ENCODE measurements around the gene IL15RA. TPM values are rescaled to one million over a fixed set of nuclear protein-coding genes. Genes with fewer than 3 reads are reported as not detected.

The IL15RA gene
- total and polyA plus RNA-seq, 2 donors (not counting 3 experiments of a cell fraction or from before 2014, with no cell fraction given), result 18.8 to 20.6 TPM

DNA sequence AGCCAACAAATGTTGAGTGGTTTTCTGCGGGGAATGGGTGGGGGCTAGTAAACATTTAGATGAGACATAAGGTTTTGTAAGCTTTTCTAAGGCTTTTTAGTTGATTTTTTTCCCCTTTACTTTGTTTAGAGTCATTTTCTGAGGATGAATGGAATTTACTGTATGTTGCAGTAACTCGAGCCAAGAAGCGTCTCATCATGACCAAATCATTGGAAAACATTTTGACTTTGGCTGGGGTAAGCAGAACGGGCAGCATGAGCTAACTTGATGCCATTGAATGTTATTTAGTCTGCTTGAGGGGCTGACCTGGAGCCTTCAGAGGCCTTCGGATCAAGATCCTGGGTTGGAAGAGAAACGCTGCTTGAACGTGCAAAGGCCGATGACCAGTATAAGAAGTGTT, 50.0 kb downstream of the IL15RA start:
- Histone ChIP-seq H3K4me1 (ENCODE audit: control insufficient read depth, extremely low read depth, insufficient read depth, low read length) (no peaks in the 10 kb centered on the region), H4K20me1 (replicated peaks; ENCODE audit: control insufficient read depth, extremely low read depth, insufficient read depth, low read length) (no peaks in the 10 kb centered on the region), H3K9me3 (replicated peaks; ENCODE audit: control insufficient read depth, insufficient read depth, low read length) (no peaks in the 10 kb centered on the region), H3K4me2 (ENCODE audit: insufficient read depth, low read length) (no peak overlapping the region), H2AFZ (ENCODE audit: low read depth, low read length) (no peak overlapping the region), H3K27ac (ENCODE audit: insufficient read depth, low read depth, low read length) (no peak overlapping the region), H3K9ac (replicated peaks; ENCODE audit: extremely low read depth, insufficient read depth, low read length) (no peak overlapping the region), H3K9me1 (replicated peaks; ENCODE audit: control insufficient read depth, extremely low read depth, insufficient read depth, low read length) (no peaks in the 10 kb centered on the region), H3K79me2 (ENCODE audit: control insufficient read depth, insufficient read depth, low read length) (no peaks in the 10 kb centered on the region), H3K4me3 (replicated peaks in 1 of 3; ENCODE audit: insufficient read depth in 1 of 3, low read depth in 1 of 3, low read length in 3 of 3) (no peak overlapping the region), H3K27me3 (ENCODE audit: control insufficient read depth in 2 of 2, insufficient read depth in 2 of 2, low read length in 2 of 2) (no peaks in the 10 kb centered on the region), H3K36me3 (ENCODE audit: control insufficient read depth in 2 of 2, extremely low read depth in 1 of 2, insufficient read depth in 2 of 2, low read length in 2 of 2) (peaks cover 10 to 51% of the 10 kb centered on the region in 2 experiments)
- POLR2A ChIA-PET, result no interaction called here
- dilution Hi-C loops (cut with MboI; ENCODE audit: extremely low pct_ligation_motif_present, low sequenced_read_pairs) (no loop called here), intact Hi-C loops (cut with micrococcal nuclease) (no loop called here)
- no TSS peak for BruUV-seq (replicated peaks)
- DNase-seq (ENCODE audit: low read depth, low spot score) (no peak), FAIRE-seq (no peak)
- TF ChIP-seq MYC (IDR thresholded peaks at IDR 0.05; ENCODE audit: low read depth, low read length), result no peak
- TF ChIP-seq JUN (IDR thresholded peaks at IDR 0.05; ENCODE audit: borderline replicate concordance, insufficient read depth, insufficient read length, low read depth), result no peak
- TF ChIP-seq MAX (IDR thresholded peaks at IDR 0.05; ENCODE audit: insufficient read depth, insufficient read length), result no peak
- TF ChIP-seq POLR2AphosphoS5 (IDR thresholded peaks at IDR 0.05; ENCODE audit: insufficient read depth, low read depth, low read length), result no peak
- TF ChIP-seq FOS (IDR thresholded peaks at IDR 0.05; ENCODE audit: borderline replicate concordance, insufficient read depth, low read length), result no peak
- no peak for TF ChIP-seq EZH2 (IDR thresholded peaks at IDR 0.05; ENCODE audit: borderline replicate concordance, low read depth, low read length, severe bottlenecking)
- TF ChIP-seq, protein P1, sequence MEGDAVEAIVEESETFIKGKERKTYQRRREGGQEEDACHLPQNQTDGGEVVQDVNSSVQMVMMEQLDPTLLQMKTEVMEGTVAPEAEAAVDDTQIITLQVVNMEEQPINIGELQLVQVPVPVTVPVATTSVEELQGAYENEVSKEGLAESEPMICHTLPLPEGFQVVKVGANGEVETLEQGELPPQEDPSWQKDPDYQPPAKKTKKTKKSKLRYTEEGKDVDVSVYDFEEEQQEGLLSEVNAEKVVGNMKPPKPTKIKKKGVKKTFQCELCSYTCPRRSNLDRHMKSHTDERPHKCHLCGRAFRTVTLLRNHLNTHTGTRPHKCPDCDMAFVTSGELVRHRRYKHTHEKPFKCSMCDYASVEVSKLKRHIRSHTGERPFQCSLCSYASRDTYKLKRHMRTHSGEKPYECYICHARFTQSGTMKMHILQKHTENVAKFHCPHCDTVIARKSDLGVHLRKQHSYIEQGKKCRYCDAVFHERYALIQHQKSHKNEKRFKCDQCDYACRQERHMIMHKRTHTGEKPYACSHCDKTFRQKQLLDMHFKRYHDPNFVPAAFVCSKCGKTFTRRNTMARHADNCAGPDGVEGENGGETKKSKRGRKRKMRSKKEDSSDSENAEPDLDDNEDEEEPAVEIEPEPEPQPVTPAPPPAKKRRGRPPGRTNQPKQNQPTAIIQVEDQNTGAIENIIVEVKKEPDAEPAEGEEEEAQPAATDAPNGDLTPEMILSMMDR (IDR thresholded peaks at IDR 0.05; ENCODE audit: extremely low read depth in 1 of 2, insufficient read depth in 1 of 2, low read depth in 1 of 2, low read length in 2 of 2), result no peak
- TF ChIP-seq POLR2A (IDR thresholded peaks at IDR 0.05; ENCODE audit: low read depth, low read length), result no peak
- CTCF ChIA-PET, result no interaction called here

Data from endothelial cell of umbilical vein (primary cell).